ENCODE data around the gene DTHD1.

The DTHD1 gene

DNA sequence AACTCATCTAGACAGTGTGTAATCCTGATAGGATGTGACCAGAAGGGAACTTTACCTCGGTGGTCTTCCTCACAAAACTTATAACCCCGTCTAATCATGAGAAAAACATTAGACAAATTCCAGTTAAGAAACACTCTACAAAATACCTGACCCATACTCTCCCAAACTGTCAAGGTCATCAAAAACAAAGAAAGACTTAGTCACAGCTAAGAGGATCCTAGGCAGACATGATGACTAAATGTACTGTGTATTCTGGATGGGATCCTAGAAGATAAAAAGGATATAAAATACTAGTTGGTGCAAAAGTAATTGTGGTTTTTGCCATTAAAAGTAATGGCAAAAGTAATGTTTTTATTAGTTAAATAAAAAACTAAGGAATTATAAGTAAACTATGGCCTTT lies 81.6 kb downstream of the DTHD1 start:
- Mint-ChIP-seq H3K36me3 (no peaks in the 10 kb centered on the region), H3K27me3 (no peaks in the 10 kb centered on the region), H3K4me1 (no peaks in the 10 kb centered on the region), H3K9me3 (no peaks in the 10 kb centered on the region), H3K27ac (no peak overlapping the region), H3K4me3 (no peak overlapping the region)
- no peak for ATAC-seq (replicated peaks)
- no peak for DNase-seq

DNA sequence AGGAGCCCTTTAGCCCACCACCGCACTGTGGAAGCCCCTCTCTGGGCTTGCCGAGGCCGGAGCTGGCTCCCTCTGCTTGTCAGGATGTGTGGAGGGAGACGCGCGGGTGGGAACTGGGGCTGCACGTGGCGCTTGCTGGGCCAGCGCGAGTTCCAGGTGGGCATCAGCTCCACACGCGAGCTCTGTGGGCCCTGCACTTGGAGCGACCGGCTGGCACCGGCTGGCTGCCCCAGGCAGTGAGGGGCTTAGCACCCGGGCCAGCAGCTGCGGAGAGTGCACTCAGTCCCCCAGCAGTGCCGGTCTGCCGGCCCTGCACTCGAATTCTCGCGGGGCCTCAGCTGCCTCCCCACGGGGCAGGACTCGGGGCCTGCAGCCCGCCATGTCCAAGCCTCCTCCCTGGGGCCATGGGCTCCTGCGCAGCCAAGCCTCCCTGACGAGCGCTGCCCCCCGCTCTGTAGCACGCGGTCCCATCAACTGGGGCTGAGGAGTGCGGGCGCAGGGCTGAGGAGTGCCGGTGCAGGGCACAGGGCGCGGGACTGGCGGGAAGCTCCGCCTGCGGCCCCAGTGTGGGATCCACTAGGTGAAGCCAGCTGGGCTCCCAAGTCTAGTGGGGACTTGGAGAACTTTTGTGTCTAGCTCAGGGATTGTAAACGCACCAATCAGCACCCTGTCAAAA lies 93.6 kb downstream of the DTHD1 start:
- DNase-seq (no peak), ATAC-seq (replicated peaks) (no peak)
- H3K9me3 Mint-ChIP-seq, result peaks cover 4 to 10% of the 10 kb centered on the region in 2 donors
- H3K27me3 Mint-ChIP-seq, result peaks cover 0 to 3% of the 10 kb centered on the region in 2 donors
- no peaks in the 10 kb centered on the region for H3K36me3 Mint-ChIP-seq
- no peak overlapping the region for H3K27ac Mint-ChIP-seq
- H3K4me3 Mint-ChIP-seq, result no peak overlapping the region
- no peaks in the 10 kb centered on the region for H3K4me1 Mint-ChIP-seq

DNA sequence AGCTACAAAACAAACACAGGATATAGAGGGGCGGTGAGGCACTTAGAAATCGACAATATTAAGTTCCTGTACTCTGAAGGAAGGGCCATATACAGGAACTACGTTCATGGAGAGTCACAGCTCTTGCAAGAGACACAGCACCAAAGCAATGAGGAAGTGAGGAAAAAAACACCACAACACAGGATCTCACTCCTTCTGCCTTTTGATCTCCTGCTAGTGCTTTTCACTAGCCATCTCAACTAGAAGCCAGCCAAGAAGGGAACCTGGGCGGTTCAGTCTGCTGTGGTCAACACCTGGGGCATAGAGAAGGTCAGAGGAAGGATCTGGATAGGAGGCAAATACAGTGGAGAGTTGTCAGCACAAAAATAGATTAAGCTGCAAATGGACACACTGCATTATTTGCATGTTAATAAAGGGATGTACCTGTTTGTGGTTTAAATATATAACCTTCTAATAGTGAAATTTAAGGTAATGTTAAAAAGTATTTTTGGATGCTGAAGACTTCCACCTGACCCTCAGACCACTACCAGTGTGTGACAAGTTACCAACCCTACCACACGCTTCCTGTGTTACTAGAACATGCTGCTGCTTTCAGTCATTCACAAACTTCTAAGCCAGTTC lies 104.6 kb downstream of the DTHD1 start:
- Mint-ChIP-seq H3K4me3 (peak overlapping the region; percentile 36 to 38), H3K9me3 (peaks cover 0 to under 1% of the 10 kb centered on the region in 2 donors), H3K27me3 (no peaks in the 10 kb centered on the region), H3K4me1 (peaks cover 12 to 14% of the 10 kb centered on the region in 2 donors), H3K27ac (peak overlapping the region; percentile 49), H3K36me3 (no peaks in the 10 kb centered on the region)
- ATAC-seq (replicated peaks), result peak; percentile 98
- DNase-seq, result peak; percentile 26

DNA sequence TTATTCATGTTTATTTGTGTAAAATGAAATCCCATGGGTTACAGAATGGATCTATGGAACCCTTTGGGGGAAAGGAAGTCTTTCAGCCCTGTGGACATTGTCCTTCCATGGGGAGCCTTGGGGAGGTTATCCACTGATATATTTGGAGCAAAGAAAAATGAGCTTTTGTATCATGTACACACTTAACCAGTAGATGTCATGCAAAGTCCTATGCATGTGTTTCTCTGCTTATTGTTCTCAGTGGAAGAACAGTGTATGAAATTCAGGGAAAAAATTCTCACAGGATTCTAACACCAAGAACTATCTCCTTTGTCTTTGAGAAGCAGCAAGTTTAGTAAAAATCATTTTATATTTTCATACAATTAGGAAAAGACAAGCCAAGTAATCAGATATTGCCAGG lies 105.3 kb downstream of the DTHD1 start:
- DNase-seq, result no peak
- no peak for ATAC-seq (replicated peaks)
- peaks cover 12 to 14% of the 10 kb centered on the region in 2 donors for H3K4me1 Mint-ChIP-seq
- H3K27me3 Mint-ChIP-seq, result no peaks in the 10 kb centered on the region
- H3K36me3 Mint-ChIP-seq, result no peaks in the 10 kb centered on the region
- H3K27ac Mint-ChIP-seq, result no peak overlapping the region
- H3K9me3 Mint-ChIP-seq, result no peaks in the 10 kb centered on the region
- no peak overlapping the region for H3K4me3 Mint-ChIP-seq

DNA sequence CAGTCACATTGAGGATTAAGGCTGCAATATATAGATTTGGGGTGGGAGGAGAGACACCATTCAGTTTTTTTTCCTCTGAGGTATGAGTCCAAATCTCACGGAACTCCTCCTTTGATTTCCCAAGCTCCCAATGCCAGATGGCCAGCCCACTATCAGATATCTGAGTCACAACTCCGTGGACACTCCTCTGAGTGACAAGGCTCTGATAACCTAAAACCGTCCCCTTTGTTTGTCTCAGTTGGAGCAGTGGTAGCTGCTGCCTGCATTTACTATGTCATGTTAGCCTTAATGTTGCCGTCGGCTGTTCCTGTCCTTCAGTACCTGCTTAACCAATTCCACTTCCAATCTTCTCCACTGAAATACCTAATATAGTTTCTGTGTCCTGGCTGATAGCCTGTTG lies 107.3 kb downstream of the DTHD1 start:
- ATAC-seq (replicated peaks), result no peak
- peaks cover 0 to 4% of the 10 kb centered on the region in 2 donors for H3K27me3 Mint-ChIP-seq
- DNase-seq, result no peak
- peaks cover 11 to 14% of the 10 kb centered on the region in 2 donors for H3K4me1 Mint-ChIP-seq
- no peaks in the 10 kb centered on the region for H3K9me3 Mint-ChIP-seq
- H3K27ac Mint-ChIP-seq, result peak overlapping the region; percentile 22
- H3K36me3 Mint-ChIP-seq, result no peaks in the 10 kb centered on the region
- H3K4me3 Mint-ChIP-seq, result no peak overlapping the region

DNA sequence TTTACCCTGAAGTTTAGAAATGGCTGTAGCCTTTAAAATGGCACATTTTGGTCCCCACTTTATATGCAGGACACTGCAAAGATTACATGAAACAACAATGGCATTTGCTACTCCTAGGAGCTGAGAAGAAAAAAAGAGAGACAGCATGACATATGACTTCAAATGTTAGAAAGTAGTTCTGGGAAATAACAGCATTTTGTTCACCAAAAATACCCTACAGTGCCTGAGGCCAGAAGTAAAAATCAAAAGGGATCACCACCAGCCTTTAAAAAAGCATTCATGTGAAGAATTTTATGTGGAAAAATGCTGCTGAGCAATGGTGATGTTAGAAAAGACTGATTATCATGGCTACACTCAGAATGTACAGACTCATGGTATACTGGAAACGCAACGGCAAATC lies 110.0 kb downstream of the DTHD1 start:
- no peaks in the 10 kb centered on the region for H3K36me3 Mint-ChIP-seq
- peaks cover 4 to 5% of the 10 kb centered on the region in 2 donors for H3K4me1 Mint-ChIP-seq
- H3K27me3 Mint-ChIP-seq, result peaks cover 0 to 9% of the 10 kb centered on the region in 2 donors
- no peak for ATAC-seq (replicated peaks)
- H3K27ac Mint-ChIP-seq, result no peak overlapping the region
- no peak for DNase-seq
- no peak overlapping the region for H3K4me3 Mint-ChIP-seq
- no peaks in the 10 kb centered on the region for H3K9me3 Mint-ChIP-seq

DNA sequence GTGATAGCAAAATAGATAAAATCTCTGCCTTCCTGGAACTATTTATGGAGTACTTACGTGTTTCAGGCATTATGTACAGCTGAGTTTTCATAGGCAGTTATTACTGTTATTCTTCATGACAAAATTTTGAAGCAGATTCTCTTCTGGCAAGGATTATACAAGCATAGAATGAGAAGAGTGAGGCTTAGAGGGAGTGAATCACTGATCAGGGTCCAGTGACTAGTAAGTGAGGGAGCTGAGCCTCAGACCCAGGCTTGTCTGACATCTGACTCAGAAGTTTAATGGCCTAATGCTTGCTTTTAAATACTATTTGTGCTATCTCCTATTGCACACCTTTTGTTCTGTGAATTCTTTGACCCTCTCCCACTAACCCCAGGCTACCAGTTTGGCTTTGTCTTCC lies 110.6 kb downstream of the DTHD1 start:
- Mint-ChIP-seq H3K9me3 (no peaks in the 10 kb centered on the region), H3K4me3 (no peak overlapping the region), H3K27ac (no peak overlapping the region), H3K36me3 (no peaks in the 10 kb centered on the region), H3K4me1 (peaks cover 0 to 5% of the 10 kb centered on the region in 2 donors), H3K27me3 (peaks cover 0 to 9% of the 10 kb centered on the region in 2 donors)
- DNase-seq, result no peak
- ATAC-seq (replicated peaks), result no peak

DNA sequence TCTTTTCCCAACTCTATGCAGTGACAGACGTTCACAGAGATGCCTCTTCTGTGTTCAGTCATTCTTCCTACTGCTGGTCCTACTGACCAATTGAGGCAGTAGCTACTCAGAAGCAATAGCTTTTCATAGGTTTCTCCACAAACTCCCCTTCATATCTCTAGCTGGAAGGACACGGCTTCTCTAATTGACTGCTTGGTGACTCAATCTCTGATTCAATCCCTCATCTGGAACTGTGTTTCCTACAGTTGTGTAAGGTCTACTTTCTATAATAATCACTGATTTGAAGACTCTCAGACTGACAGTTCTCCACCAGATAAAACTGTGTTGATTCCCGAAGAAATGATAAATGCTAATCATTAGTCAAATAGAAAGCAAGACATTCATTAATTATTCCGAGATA lies 111.5 kb downstream of the DTHD1 start:
- H3K27me3 Mint-ChIP-seq, result peaks cover 0 to 9% of the 10 kb centered on the region in 2 donors
- H3K4me1 Mint-ChIP-seq, result peaks cover 0 to 2% of the 10 kb centered on the region in 2 donors
- H3K4me3 Mint-ChIP-seq, result no peak overlapping the region
- no peaks in the 10 kb centered on the region for H3K9me3 Mint-ChIP-seq
- ATAC-seq (replicated peaks), result no peak
- no peaks in the 10 kb centered on the region for H3K36me3 Mint-ChIP-seq
- DNase-seq, result no peak
- no peak overlapping the region for H3K27ac Mint-ChIP-seq

Data from stimulated activated naive B cell treated with anti-CD40 and anti-IgM and Interleukin-4, amounts not matched to agents 10 μg/mL and 1 μg/mL and 100 μg/mL, for 72 hours (primary cell).